Right lobe of liver (tissue), 4 donors: ENCODE data around the gene PTPRN2.

ENCODE experiments used
- POLR2A ChIP-seq: fragments of 450-650 bp; IDR thresholded peaks from one replicate; pipeline ENCODE4 v1.6.1; 2017; ENCODE audit warnings: antibody characterized with exemption, mild to moderate bottlenecking
- TF ChIP-seq, protein P1 (sequence below), 4 donors: fragments of 200-600 bp in 3 of 4; fragments of 450-650 bp in 1 of 4; IDR thresholded peaks; one replicate each; pipeline versions ENCODE4 v1.5.1 to v1.8.0; 2016 to 2022; ENCODE audit warnings: antibody characterized with exemption in 4 of 4, mild to moderate bottlenecking in 2 of 4
- donor health status: DM: no; HTN: no; CAD: no.
- donor health status: DM: no; HTN: no; CAD: no.
- donor health status: DM: no; HTN: yes; CAD: no.

GRCh38 chr7:158268816-158269535 lies 318.6 kb downstream of the PTPRN2 start:
- TF ChIP-seq, protein P1, sequence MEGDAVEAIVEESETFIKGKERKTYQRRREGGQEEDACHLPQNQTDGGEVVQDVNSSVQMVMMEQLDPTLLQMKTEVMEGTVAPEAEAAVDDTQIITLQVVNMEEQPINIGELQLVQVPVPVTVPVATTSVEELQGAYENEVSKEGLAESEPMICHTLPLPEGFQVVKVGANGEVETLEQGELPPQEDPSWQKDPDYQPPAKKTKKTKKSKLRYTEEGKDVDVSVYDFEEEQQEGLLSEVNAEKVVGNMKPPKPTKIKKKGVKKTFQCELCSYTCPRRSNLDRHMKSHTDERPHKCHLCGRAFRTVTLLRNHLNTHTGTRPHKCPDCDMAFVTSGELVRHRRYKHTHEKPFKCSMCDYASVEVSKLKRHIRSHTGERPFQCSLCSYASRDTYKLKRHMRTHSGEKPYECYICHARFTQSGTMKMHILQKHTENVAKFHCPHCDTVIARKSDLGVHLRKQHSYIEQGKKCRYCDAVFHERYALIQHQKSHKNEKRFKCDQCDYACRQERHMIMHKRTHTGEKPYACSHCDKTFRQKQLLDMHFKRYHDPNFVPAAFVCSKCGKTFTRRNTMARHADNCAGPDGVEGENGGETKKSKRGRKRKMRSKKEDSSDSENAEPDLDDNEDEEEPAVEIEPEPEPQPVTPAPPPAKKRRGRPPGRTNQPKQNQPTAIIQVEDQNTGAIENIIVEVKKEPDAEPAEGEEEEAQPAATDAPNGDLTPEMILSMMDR (IDR thresholded peaks at IDR 0.05), result no peak
- TF ChIP-seq POLR2A, result no peak
